ENCODE measurements around the gene CXXC5.
A peak's percentile ranks its signal among the peaks of the same experiment; 100 is the strongest.

The CXXC5 gene

DNA sequence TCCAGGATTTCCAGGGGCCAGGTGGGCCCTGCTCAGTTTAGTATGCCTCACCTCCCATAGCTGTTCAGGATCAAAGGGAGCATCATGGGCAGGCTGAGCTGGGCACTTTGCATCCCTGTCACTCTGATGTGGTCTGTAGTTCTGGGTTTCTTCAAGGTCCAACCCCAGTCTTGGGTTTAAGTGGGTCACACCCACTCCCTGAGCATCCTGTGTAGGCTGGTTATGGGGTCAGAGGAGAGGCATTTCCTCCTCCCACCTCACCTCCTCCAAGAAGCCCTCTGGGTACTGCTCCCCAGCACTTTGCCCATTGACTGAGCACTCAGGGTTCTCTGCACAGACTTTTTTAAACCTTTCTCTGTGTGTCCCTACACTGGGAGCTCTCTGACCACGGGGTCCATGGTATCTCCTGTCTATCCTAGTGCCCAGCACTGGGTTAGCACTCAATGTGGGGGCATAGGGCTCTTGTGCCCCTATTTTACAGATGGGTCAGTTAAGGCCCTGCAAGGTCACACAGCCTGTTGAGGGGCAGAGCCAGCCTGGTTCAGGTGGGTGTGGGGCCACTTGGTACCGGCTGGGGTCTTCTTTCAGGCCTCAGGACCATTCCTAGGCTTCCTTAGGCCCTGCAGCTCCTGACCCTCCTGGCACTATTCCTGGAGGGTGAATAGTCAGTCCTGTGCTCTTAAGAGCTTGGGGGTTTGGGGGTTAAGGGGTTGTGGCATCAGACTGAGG is 19.0 kb downstream of the CXXC5 start:
- in situ Hi-C loops (cut with HindIII; ENCODE audit: low pct_unique_long_range_greater_than_20kb, low sequenced_read_pairs) = no loop called here
- TF ChIP-seq JUND (IDR thresholded peaks at IDR 0.05; ENCODE audit: low read depth) = no peak
- no peak for DNase-seq (ENCODE audit: low read depth in 1 of 2, low spot score in 1 of 2)

DNA sequence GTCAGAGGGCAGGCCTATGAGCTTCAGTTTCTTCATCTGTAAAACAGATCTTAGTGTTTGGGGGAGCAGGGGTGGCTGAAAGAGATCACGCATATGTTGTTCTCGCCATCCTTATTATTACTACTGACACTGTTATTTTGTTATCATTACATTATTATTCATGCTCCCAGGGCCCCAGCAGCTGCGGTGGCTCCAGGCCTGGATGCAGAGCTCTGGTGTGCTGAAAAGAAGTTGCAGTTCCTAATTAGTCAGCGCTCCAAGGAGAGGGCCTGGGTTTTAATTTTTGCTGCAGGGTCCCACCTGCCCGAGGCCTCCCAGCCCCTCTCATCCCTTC is 19.5 kb downstream of the CXXC5 start:
- in situ Hi-C loops (cut with HindIII; ENCODE audit: low pct_unique_long_range_greater_than_20kb, low sequenced_read_pairs) = no loop called here
- DNase-seq (ENCODE audit: low read depth in 1 of 2, low spot score in 1 of 2) = no peak
- no peak for TF ChIP-seq JUND (IDR thresholded peaks at IDR 0.05; ENCODE audit: low read depth)

DNA sequence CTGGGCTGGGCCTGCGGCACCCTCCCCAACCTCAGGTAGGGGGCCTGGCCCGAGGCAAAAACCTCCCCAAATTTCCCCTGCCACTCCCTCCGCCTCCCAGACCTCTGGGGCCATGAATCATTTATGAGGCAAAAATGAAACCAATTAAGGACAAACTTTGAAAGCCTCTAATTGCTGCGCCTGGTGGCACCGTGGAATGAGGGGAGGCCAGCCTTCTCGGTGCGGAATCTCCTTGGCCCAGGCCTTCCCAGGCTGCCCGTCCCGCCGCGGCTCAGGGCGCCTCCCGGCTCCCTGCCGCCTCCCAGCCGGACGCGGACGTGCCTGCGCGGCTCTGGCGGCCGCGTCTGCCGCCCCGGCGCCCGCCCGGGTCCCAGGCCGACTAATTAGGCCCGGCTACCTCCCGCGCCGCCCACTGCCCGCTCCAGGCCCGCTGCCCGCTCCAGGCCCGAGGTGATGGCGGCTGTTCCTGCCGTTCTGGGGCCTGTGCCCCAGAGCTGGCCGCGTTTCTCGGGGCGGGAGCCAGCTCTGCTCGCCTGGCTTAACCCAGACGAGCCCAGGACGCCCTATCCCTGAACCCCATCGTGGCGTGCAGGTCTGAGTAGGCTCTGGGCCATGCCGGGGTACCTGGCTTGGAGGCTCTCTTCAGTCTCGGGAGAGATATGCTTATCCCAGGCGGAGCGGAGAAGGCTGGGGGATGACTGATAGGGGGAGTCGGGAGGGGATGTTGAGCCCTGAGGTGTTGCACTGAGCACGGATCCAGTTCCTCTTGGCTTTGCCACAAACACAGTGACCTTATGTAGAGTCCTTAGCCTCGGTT is 20.1 kb downstream of the CXXC5 start:
- DNase-seq (ENCODE audit: low read depth in 1 of 2, low spot score in 1 of 2) = no peak
- in situ Hi-C loops (cut with HindIII; ENCODE audit: low pct_unique_long_range_greater_than_20kb, low sequenced_read_pairs) = no loop called here
- no peak for TF ChIP-seq JUND (IDR thresholded peaks at IDR 0.05; ENCODE audit: low read depth)

DNA sequence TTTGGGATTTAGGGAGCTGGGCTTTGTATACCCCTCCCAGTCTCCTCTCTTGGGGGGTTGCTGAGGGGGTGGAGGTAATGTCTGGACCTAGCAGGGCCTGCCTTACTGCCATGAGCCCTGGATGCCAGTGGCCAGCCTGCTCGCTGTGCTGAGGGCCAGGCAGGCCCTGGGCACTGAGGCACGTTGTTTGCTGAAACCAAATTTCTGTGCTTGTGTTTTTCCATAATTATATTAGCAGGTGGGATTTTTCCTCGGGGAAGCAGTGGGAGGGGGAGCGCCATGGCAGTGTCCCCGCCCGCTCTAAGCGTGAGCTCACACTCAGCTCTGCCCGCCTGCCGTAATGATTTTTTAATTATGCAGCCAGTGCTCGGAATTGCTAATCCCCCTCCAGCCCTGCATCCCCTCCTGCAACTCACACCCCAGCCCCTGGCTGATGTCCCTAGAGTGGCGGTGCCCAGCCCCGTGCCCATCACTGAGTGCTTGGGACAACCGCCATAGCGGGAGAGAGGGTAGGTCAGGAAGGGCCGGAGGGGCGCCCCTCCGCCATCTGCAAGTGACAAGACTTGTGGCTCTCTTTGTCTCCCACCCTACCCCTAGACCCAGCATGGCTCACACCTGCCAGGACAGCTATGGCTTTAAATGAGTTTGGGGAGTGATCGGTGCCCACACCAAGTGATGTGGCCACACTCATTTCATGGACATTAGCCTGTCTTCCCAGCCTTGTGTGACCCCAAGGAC is 20.9 kb downstream of the CXXC5 start:
- TF ChIP-seq JUND (IDR thresholded peaks at IDR 0.05; ENCODE audit: low read depth) = no peak
- DNase-seq (ENCODE audit: low read depth in 1 of 2, low spot score in 1 of 2) = no peak
- in situ Hi-C loops (cut with HindIII; ENCODE audit: low pct_unique_long_range_greater_than_20kb, low sequenced_read_pairs) = no loop called here

DNA sequence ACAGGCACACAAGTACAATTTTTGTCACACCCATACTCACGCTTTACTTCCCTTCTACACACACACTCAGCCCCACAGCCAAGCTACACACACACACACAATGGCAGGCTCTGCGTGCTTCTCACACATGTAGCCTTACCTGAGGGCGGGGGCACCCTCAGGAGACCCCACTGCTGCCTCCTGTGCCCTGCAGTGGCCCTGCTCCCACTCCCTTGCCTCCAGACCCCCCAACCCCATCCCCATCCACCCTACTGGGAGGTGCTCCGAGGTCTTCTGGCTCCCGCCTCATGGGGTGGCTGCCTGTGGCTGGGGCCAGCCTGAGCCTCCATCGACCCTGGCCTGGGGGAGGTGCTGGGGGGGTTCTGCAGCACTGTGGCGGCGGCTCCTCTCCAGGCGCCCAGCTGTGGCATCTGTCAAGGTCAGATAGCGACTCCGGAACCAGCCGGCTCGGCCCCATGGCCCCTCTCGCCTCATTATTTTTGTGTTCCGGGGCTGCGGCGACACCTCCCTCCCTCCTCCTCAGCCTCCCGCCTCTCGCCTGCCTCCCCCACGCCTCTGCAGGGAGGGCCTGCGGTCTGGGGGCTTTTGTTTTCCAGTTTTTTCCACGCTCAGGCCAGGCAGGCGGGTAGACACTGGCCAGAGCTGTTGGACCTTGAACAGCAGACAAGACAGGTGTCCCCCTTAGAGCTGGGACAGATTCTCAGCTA is 21.7 kb downstream of the CXXC5 start:
- in situ Hi-C loops (cut with HindIII; ENCODE audit: low pct_unique_long_range_greater_than_20kb, low sequenced_read_pairs) = no loop called here
- no peak for TF ChIP-seq JUND (IDR thresholded peaks at IDR 0.05; ENCODE audit: low read depth)
- DNase-seq (ENCODE audit: low read depth in 1 of 2, low spot score in 1 of 2) = no peak

DNA sequence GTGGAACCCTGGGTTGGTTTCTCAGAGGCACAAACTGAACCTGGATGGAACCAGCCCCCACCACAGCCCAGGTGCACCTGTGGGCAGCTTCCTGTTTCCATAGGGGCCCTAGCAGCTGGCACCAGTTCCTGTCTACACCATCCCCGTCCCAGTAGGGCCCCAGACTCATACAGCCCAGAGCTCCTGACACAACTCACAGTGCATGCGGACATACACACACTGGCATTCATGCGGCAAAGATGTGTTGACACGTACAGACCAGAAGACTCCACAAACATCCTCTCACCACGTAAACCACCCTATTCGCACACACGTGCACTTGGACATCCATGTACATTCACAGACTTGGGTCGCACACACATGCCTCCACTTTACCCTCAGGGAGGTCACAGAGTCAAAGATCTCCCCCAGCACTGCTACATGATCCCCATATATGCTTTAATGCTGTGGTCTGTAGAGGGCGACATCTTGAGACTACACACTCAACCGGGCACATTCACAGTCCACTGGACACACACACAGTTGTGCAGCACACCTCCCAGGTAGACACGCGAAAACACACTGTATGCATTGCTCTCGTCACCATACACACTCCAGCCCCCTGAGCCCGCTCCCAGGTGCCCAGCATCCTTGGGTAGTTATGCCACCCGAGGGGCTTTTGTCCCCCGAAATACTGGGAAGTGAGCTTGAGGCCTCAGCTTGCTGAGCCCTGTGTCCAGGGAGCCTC is 22.4 kb downstream of the CXXC5 start:
- in situ Hi-C loops (cut with HindIII; ENCODE audit: low pct_unique_long_range_greater_than_20kb, low sequenced_read_pairs) = no loop called here
- peak; percentile 59 to 68 for DNase-seq (ENCODE audit: low read depth in 1 of 2, low spot score in 1 of 2)
- no peak for TF ChIP-seq JUND (IDR thresholded peaks at IDR 0.05; ENCODE audit: low read depth)

DNA sequence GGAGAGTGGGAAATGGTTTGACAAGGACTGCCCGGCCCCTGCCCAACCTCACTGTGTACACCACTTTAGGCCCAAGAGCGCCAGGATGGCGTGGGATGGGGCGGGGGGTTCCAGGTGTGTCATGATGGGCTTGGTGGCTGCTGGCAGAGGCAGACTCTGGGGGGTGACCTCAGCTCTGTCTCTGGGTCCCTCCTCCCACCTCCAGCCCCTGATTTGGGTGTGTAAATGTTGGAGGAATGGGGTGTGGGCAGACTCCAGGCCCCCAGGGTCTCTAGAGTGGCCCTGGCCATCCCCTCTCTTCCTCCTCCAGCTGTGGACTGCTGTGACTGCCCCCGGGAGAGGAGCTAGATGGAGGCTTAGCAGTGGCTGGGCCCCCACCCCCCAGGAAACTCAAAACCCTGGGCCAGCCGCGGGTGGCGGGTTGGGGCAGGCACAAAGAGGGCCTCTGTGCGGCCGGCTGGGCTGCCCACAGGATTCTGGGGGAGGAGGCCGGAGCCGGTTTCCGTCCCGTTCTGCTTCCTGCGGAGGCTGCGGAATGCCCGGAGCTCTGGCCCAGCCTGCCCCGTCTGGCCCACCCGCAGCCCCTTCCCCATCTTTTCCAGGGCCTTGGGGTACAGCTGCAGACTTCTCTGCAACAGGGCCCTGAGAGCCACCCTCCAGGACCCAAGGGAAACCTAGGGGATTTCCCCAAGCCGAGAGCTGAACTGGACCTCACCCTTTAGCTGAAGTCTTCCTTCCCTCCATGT is 23.1 kb downstream of the CXXC5 start:
- no peak for TF ChIP-seq JUND (IDR thresholded peaks at IDR 0.05; ENCODE audit: low read depth)
- in situ Hi-C loops (cut with HindIII; ENCODE audit: low pct_unique_long_range_greater_than_20kb, low sequenced_read_pairs) = no loop called here
- no peak for DNase-seq (ENCODE audit: low read depth in 1 of 2, low spot score in 1 of 2)

DNA sequence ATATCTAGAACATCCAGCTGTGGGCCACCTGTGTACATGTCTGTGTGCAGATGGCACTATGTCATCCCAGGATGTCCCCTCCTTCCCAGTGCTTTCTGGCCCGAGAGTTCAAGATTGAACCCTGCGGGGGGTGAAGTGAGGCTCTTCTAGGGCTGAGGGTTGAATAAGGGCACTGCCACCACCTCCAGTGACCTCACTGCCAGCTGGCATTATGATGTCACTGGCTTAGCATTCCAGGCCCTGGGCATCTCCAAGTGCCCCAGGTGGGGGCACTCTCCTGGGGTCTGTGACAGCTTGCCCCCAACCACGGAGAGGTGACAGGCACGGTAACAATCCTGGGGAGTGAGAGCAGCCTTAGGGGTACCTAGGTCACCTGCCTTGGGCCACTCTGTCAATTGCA is 27.1 kb downstream of the CXXC5 start:
- DNase-seq (ENCODE audit: low read depth in 1 of 2, low spot score in 1 of 2) = no peak
- in situ Hi-C loops (cut with HindIII; ENCODE audit: low pct_unique_long_range_greater_than_20kb, low sequenced_read_pairs) = no loop called here
- no peak for TF ChIP-seq JUND (IDR thresholded peaks at IDR 0.05; ENCODE audit: low read depth)

DNA sequence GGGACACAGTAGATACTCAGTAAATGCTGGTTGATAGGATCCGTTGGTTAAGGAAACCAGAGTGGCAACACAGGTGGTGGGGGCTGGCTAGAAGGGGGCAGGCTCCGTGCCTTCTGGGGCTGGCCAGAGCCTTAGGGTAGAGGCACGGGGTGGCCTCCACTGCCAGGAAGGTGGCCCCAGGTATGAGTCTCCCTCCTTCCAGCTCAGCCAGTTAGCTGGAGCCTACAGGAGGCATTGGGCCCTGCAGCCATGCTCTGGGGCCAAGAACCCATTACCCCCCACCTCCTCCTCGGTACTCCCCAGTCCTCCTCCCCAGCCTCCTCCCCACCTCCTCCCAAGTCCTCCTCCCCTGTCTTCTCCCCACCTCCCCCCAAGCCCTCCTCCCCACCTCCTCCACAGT is 27.7 kb downstream of the CXXC5 start:
- no peak for DNase-seq (ENCODE audit: low read depth in 1 of 2, low spot score in 1 of 2)
- TF ChIP-seq JUND (IDR thresholded peaks at IDR 0.05; ENCODE audit: low read depth) = no peak
- in situ Hi-C loops (cut with HindIII; ENCODE audit: low pct_unique_long_range_greater_than_20kb, low sequenced_read_pairs) = no loop called here

DNA sequence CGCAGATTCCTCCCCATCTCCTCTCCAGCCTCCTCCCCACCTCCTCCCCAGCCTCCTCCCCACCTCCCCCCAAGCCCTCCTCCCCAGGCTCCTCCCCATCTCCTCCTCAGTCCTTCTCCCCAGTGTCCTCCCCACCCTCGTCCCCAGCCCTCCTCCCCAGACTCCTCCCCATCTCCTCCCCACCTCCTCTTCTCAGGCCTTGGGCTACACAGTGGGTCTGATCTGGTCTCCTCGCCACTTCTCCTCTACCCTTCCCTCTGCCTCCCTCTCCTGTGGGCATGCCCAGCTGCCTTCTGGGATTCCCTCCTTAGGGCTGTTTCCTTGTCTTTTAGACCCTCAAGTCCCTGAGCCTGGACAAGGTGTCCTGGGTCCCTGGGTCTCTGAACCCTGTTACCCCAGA is 28.3 kb downstream of the CXXC5 start:
- in situ Hi-C loops (cut with HindIII; ENCODE audit: low pct_unique_long_range_greater_than_20kb, low sequenced_read_pairs) = no loop called here
- no peak for DNase-seq (ENCODE audit: low read depth in 1 of 2, low spot score in 1 of 2)
- no peak for TF ChIP-seq JUND (IDR thresholded peaks at IDR 0.05; ENCODE audit: low read depth)

DNA sequence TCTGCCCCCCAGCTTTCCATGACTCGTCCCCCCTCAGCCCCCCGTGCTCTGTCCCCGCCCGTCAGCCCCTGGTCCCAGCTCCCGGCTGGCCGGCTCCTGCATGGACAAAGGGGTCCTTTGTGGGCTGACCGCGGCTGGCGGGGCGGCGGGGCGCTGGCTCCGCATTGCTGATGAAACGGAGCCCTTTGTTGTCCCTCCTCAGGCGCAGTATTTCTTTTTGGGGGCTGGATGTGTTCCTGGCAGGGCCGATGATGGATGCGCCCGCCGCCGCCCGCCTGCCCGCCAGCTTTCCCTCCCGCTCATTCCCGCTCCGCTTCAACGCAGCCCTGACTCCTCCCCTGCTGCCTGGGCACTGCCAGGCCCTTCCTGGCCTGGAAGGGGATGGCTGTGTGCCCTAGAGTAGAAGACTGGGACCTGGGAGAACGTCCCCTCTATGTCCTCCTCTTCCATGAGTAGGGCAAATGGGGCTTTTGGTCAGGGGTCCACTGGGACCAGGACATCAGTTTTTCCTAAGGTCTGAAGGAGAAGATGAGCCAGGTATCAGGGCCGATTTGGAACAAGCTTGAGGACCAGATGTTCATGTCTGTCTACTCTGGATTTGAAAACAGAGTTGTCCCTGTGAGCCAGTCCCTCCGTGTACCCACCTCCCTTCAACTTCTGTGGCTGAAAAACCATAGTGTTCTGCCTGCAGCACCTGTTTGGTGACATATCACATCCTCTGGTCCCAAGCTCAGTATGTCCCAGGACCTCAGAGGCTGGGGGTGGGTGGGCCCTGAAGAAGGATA is 29.0 kb downstream of the CXXC5 start:
- no peak for TF ChIP-seq JUND (IDR thresholded peaks at IDR 0.05; ENCODE audit: low read depth)
- DNase-seq (ENCODE audit: low read depth in 1 of 2, low spot score in 1 of 2) = peak in 1 of 2 experiments; percentile 56
- in situ Hi-C loops (cut with HindIII; ENCODE audit: low pct_unique_long_range_greater_than_20kb, low sequenced_read_pairs) = no loop called here

All from T47D (cell line).